Endodermal cell (in vitro differentiated cells): ENCODE measurements around the gene SLC66A1. TPM values are rescaled to one million over a fixed set of nuclear protein-coding genes. Genes with fewer than 3 reads are reported as not detected.

Experiments used
- total RNA-seq, 2 donors: library from RNA; stranded (reverse); fragmentation: NEBNext Ultra II Directional in 1 of 2; extraction: Animal tissue kit (Norgen Biotek cat#: 25700) in 1 of 2; gene quantifications; 2 replicates in 1 of 2; 3 replicates in 1 of 2; pipeline ENCODE4 v1.2.1, GENCODE V29; 2021

The SLC66A1 gene
- total RNA-seq, 2 donors from 2014 or later: 20.8 to 22.6 TPM

Other genes starting within 250 kb of the SLC66A1 start
- gene UBR4, start 102.1 kb upstream of the SLC66A1 start, total RNA-seq: 100 to 1,000 TPM; 148 to 151 TPM
- 10 to 100 TPM; 59.0 to 67.5 TPM for gene EMC1, start 60.8 kb upstream of the SLC66A1 start, total RNA-seq
- 10 to 100 TPM; 37.7 to 44.5 TPM for gene MRTO4, start 60.5 kb upstream of the SLC66A1 start, total RNA-seq
- 1 to 10 TPM in 1 of 2 donors, under 1 TPM in 1; 0.92 to 2.0 TPM for gene AKR7A3, start 23.6 kb upstream of the SLC66A1 start, total RNA-seq
- 10 to 100 TPM; 47.8 to 66.1 TPM for gene AKR7A2, start 182 bp upstream of the SLC66A1 start, total RNA-seq
- gene CAPZB, start 173.2 kb downstream of the SLC66A1 start, total RNA-seq: 100 to 1,000 TPM; 334 to 362 TPM